SH-SY5Y (cell line): Measurements from ENCODE around the gene SLC7A14.

Experiments
- GATA2 ChIP-seq: IDR thresholded peaks from 2 replicates; pipeline ENCODE4 v1.6.1; 2011; ENCODE audit warnings: mild to moderate bottlenecking, low read depth, low read length
- GATA3 ChIP-seq: IDR thresholded peaks from 2 replicates; pipeline ENCODE4 v1.6.1; 2011; ENCODE audit warnings: low read depth, mild to moderate bottlenecking, low read length, moderate library complexity

DNA sequence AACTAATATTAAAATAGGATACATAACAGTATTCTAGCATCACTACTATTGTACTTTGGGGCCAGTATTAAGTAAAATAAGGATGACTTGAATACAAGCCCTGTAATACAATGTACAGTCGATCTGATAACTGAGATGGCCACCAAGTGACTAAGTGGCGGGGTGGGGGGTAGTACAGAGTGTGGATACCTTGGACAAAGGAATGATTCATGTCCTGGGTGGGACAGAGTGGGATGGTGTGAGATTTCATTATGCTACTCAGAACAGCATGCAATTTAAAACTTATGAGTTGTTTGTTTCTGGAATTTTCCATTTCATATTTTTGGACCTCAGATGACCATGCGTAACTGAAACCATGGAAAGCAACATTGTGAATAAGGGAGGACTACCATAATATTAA is 46.0 kb downstream of the SLC7A14 start:
- TF ChIP-seq GATA2 (no peak), GATA3 (no peak)
